H9 (cell line): ENCODE measurements around the gene KLHL22. TPM values are rescaled to one million over a fixed set of nuclear protein-coding genes. Genes with fewer than 3 reads are reported as not detected.

Source experiments
- DNase-seq: peaks from one replicate; pipeline ENCODE4 v3.0.0-alpha.2; 2017
- H2AFZ ChIP-seq: one replicate; pipeline ENCODE4 v1.6.1; 2013; ENCODE audit warnings: mild to moderate bottlenecking, low read length, control low read depth, moderate library complexity
- H2AK5ac ChIP-seq: 2 replicates; pipeline ENCODE4 v1.6.1; 2013; ENCODE audit warnings: low read length, control low read depth, mixed read lengths; ENCODE audit not compliant: insufficient read length
- H2BK120ac ChIP-seq: one replicate; pipeline ENCODE4 v1.6.1; 2013; ENCODE audit warnings: low read depth, mild to moderate bottlenecking, low read length, control low read depth, inconsistent platforms; ENCODE audit not compliant: poor library complexity, severe bottlenecking
- H2BK12ac ChIP-seq: 2 replicates; pipeline ENCODE4 v1.6.1; 2013; ENCODE audit warnings: low read length, control low read depth, mixed read lengths, low read depth; ENCODE audit not compliant: insufficient read length
- H2BK15ac ChIP-seq: 2 replicates; pipeline ENCODE4 v1.6.1; 2013; ENCODE audit warnings: low read depth, low read length, control low read depth
- H2BK20ac ChIP-seq: one replicate; pipeline ENCODE4 v1.6.1; 2013; ENCODE audit warnings: low read depth, mild to moderate bottlenecking, low read length, control low read depth, inconsistent platforms; ENCODE audit not compliant: poor library complexity, severe bottlenecking
- H2BK5ac ChIP-seq: 2 replicates; pipeline ENCODE4 v1.6.1; 2013; ENCODE audit warnings: low read length, control low read depth, mixed read lengths; ENCODE audit not compliant: insufficient read length
- H3K14ac ChIP-seq: 2 replicates; pipeline ENCODE4 v1.6.1; 2013; ENCODE audit warnings: low read length, control low read depth; ENCODE audit not compliant: insufficient read depth
- H3K18ac ChIP-seq: 2 replicates; pipeline ENCODE4 v1.6.1; 2013; ENCODE audit warnings: low read depth, mild to moderate bottlenecking, mixed read lengths, low read length, control low read depth; ENCODE audit not compliant: insufficient read length
- H3K23ac ChIP-seq: 2 replicates; pipeline ENCODE4 v1.6.1; 2013; ENCODE audit warnings: low read length, control low read depth, mixed read lengths, low read depth; ENCODE audit not compliant: insufficient read length
- H3K23me2 ChIP-seq: 2 replicates; pipeline ENCODE4 v1.6.1; 2013; ENCODE audit warnings: low read depth, mild to moderate bottlenecking, mixed read lengths, low read length, control low read depth; ENCODE audit not compliant: insufficient read length, poor library complexity, severe bottlenecking
- H3K27ac ChIP-seq: 2 replicates; pipeline ENCODE4 v1.5.1; 2013; ENCODE audit warnings: low read length, control low read depth, mixed read lengths, low read depth; ENCODE audit not compliant: insufficient read length
- H3K27me3 ChIP-seq: 2 replicates; pipeline ENCODE4 v1.6.1; 2013; ENCODE audit warnings: low read length, control low read depth, inconsistent platforms; ENCODE audit not compliant: insufficient read depth
- H3K4ac ChIP-seq: 2 replicates; pipeline ENCODE4 v1.6.1; 2013; ENCODE audit warnings: low read depth, mild to moderate bottlenecking, control low read depth, inconsistent platforms, low read length, moderate library complexity
- H3K4me1 ChIP-seq: 2 replicates; pipeline ENCODE4 v1.6.1; 2013; ENCODE audit warnings: low read length, control low read depth, inconsistent platforms; ENCODE audit not compliant: insufficient read depth
- H3K4me2 ChIP-seq: 2 replicates; pipeline ENCODE4 v1.6.1; 2013; ENCODE audit warnings: low read length, control low read depth, mixed read lengths; ENCODE audit not compliant: insufficient read length, insufficient read depth
- H3K56ac ChIP-seq: 2 replicates; pipeline ENCODE4 v1.6.1; 2013; ENCODE audit warnings: low read depth, mild to moderate bottlenecking, mixed read lengths, low read length, control low read depth; ENCODE audit not compliant: insufficient read length
- H3K79me1 ChIP-seq: 2 replicates; pipeline ENCODE4 v1.6.1; 2013; ENCODE audit warnings: low read depth, mild to moderate bottlenecking, moderate library complexity, low read length, control low read depth, inconsistent platforms; ENCODE audit not compliant: insufficient read depth, poor library complexity, severe bottlenecking
- H3K79me2 ChIP-seq: 2 replicates; pipeline ENCODE4 v1.6.1; 2013; ENCODE audit warnings: low read length, control low read depth, inconsistent platforms; ENCODE audit not compliant: insufficient read depth
- H3K9ac ChIP-seq: 2 replicates; pipeline ENCODE4 v1.6.1; 2013; ENCODE audit warnings: low read length, control low read depth, mixed read lengths; ENCODE audit not compliant: insufficient read length; ENCODE audit errors: extremely low read depth
- H3K9me3 ChIP-seq: one replicate; pipeline ENCODE4 v1.6.1; 2013; ENCODE audit warnings: low read depth, low read length, inconsistent platforms; ENCODE audit not compliant: control insufficient read depth
- H3T11ph ChIP-seq: one replicate; pipeline ENCODE4 v1.6.1; 2013; ENCODE audit warnings: mild to moderate bottlenecking, low read length, control low read depth, inconsistent platforms
- H4K20me1 ChIP-seq: one replicate; pipeline ENCODE4 v1.6.1; 2013; ENCODE audit not compliant: control insufficient read depth, insufficient read length, insufficient read depth
- H4K5ac ChIP-seq: 2 replicates; pipeline ENCODE4 v1.6.1; 2013; ENCODE audit warnings: low read depth, mild to moderate bottlenecking, mixed read lengths, low read length, control low read depth; ENCODE audit not compliant: insufficient read length
- H4K8ac ChIP-seq: replicated peaks from 2 replicates; pipeline ENCODE4 v1.6.1; 2013; ENCODE audit warnings: low read length, control low read depth, mixed read lengths, low read depth; ENCODE audit not compliant: insufficient read length
- H4K91ac ChIP-seq: 2 replicates; pipeline ENCODE4 v1.6.1; 2013; ENCODE audit warnings: low read depth, mild to moderate bottlenecking, moderate library complexity, mixed read lengths, low read length, control low read depth; ENCODE audit not compliant: insufficient read length
- H3K27ac Mint-ChIP-seq, 3 experiments: 2 replicates in 2 of 3; 3 replicates in 1 of 3; pipeline ENCODE4 v1.8.0; 2020 to 2021; ENCODE audit warnings: mixed read lengths in 3 of 3, mild to moderate bottlenecking in 1 of 3, moderate library complexity in 1 of 3
- H3K27me3 Mint-ChIP-seq: 2 replicates; pipeline ENCODE4 v1.8.0; 2021; ENCODE audit warnings: low read depth, mild to moderate bottlenecking, moderate library complexity, mixed read lengths
- H3K36me3 Mint-ChIP-seq, 3 experiments: 2 replicates in 2 of 3; 3 replicates in 1 of 3; pipeline ENCODE4 v1.8.0; 2020 to 2021; ENCODE audit warnings: low read depth in 3 of 3, mixed read lengths in 3 of 3; ENCODE audit not compliant: insufficient read depth in 1 of 3
- H3K4me1 Mint-ChIP-seq, 2 experiments: 2 replicates each; pipeline ENCODE4 v1.8.0; 2020; ENCODE audit warnings: mixed read lengths in 2 of 2
- H3K4me3 Mint-ChIP-seq, 2 experiments: 2 replicates in 1 of 2; 3 replicates in 1 of 2; pipeline ENCODE4 v1.8.0; 2020 to 2021; ENCODE audit warnings: mild to moderate bottlenecking in 2 of 2, mixed read lengths in 2 of 2, moderate library complexity in 1 of 2
- H3K9me3 Mint-ChIP-seq, 2 experiments: 2 replicates in 1 of 2; 3 replicates in 1 of 2; pipeline ENCODE4 v1.8.0; 2020; ENCODE audit warnings: mild to moderate bottlenecking in 2 of 2, mixed read lengths in 2 of 2, moderate library complexity in 1 of 2
- CTCF ChIP-seq: fragments of 200-600 bp; sonication (generic); conservative IDR thresholded peaks from 3 replicates; pipeline ENCODE4 v1.8.0; 2021; ENCODE audit warnings: antibody characterized with exemption, mild to moderate bottlenecking
- WGBS: extraction: QIAGEN DNeasy Blood & Tissue Kit; methylation state at CpG from one replicate; pipeline ENCODE4 v1.1.7; 2013; ENCODE audit warnings: missing lambda C conversion rate, low lambda C conversion rate, mixed read lengths; ENCODE audit not compliant: insufficient read length; ENCODE audit errors: extremely low coverage; 5-methylcytosine and 5-hydroxymethylcytosine counted together
- total RNA-seq: library from RNA; stranded (reverse); gene quantifications from 2 replicates; pipeline ENCODE4 v1.2.1, GENCODE V29; 2021

KLHL22 gene
- total RNA-seq, 1 experiment from 2014 or later: 11.9 TPM

- H3K4me1 Mint-ChIP-seq: peaks cover 29% of the 10 kb centered on the region in 2 experiments
- H3K27me3 Mint-ChIP-seq: no peaks in the 10 kb centered on the region
- H3K4me2 ChIP-seq: no peak overlapping the region
- H4K91ac ChIP-seq: no peak overlapping the region
- H2BK20ac ChIP-seq: no peak overlapping the region
- H2BK15ac ChIP-seq: no peak overlapping the region
- no peak overlapping the region for H4K8ac ChIP-seq
- no peaks in the 10 kb centered on the region for H4K20me1 ChIP-seq
- H3K27ac Mint-ChIP-seq: no peak overlapping the region
- no peaks in the 10 kb centered on the region for H3K23me2 ChIP-seq
- no peaks in the 10 kb centered on the region for H3K9me3 Mint-ChIP-seq
- H3K79me2 ChIP-seq: no peaks in the 10 kb centered on the region
- no peak overlapping the region for H4K5ac ChIP-seq
- H2BK120ac ChIP-seq: no peak overlapping the region
- peaks cover 2 to 17% (median 4%) of the 10 kb centered on the region in 3 experiments; a peak in 5 of 7 replicates for H3K36me3 Mint-ChIP-seq
- H3K27me3 ChIP-seq: no peaks in the 10 kb centered on the region
- no peak overlapping the region for H3K14ac ChIP-seq
- no peak for TF ChIP-seq CTCF
- no peak overlapping the region; a peak in 1 of 5 replicates for H3K4me3 Mint-ChIP-seq
- no peak overlapping the region for H3K23ac ChIP-seq
- H3K56ac ChIP-seq: no peak overlapping the region
- H3K18ac ChIP-seq: no peak overlapping the region
- H3K4ac ChIP-seq: no peak overlapping the region
- no peaks in the 10 kb centered on the region for H3K9me3 ChIP-seq
- H3K4me1 ChIP-seq: peaks cover 5% of the 10 kb centered on the region; the same call in 1 of the 2 replicates
- no peak overlapping the region for H2BK12ac ChIP-seq
- H2AFZ ChIP-seq: no peak overlapping the region
- no peak overlapping the region for H2BK5ac ChIP-seq
- no peaks in the 10 kb centered on the region for H3K79me1 ChIP-seq
- H3T11ph ChIP-seq: no peak overlapping the region
- no peak overlapping the region for H3K27ac ChIP-seq
- WGBS: no CpG with 5 or more reads among the region's 4 CpGs
- DNase-seq: no peak
- H3K9ac ChIP-seq: no peak overlapping the region
- no peak overlapping the region for H2AK5ac ChIP-seq
Measured at GRCh38 chr22:20459862-20460261, 35.7 kb downstream of the KLHL22 start.
